ENCODE data around the gene ZSCAN21.

The ZSCAN21 gene

DNA sequence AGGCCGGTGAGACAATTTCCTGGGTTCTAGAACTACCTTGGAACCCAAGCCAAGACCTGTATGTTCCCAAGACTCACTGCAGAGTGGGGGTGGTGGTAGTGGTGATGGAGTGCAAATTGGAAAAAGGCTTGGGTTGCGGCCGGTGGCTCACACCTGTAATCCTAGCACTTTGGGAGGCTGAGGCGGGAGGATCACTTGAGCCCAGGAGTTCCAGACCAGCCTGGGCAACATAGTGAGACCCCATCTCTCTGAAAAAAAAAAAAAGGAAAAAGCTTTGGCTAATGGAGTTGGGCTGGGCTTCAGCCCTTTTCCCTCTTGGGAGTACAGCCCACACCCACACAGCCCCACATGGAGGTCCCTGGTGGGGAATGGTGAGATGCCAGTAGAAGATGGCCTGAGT is 56.0 kb downstream of the ZSCAN21 start:
- no peak overlapping the region for H3K4me3 ChIP-seq (ENCODE audit: low read length)
- DNase-seq (ENCODE audit: low read depth): no peak
- TF ChIP-seq, protein P1, sequence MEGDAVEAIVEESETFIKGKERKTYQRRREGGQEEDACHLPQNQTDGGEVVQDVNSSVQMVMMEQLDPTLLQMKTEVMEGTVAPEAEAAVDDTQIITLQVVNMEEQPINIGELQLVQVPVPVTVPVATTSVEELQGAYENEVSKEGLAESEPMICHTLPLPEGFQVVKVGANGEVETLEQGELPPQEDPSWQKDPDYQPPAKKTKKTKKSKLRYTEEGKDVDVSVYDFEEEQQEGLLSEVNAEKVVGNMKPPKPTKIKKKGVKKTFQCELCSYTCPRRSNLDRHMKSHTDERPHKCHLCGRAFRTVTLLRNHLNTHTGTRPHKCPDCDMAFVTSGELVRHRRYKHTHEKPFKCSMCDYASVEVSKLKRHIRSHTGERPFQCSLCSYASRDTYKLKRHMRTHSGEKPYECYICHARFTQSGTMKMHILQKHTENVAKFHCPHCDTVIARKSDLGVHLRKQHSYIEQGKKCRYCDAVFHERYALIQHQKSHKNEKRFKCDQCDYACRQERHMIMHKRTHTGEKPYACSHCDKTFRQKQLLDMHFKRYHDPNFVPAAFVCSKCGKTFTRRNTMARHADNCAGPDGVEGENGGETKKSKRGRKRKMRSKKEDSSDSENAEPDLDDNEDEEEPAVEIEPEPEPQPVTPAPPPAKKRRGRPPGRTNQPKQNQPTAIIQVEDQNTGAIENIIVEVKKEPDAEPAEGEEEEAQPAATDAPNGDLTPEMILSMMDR (IDR thresholded peaks at IDR 0.05; ENCODE audit: insufficient read depth, low read depth, low read length, missing control alignments): no peak

- no peak for DNase-seq (ENCODE audit: low read depth)
- TF ChIP-seq, protein P1 (IDR thresholded peaks at IDR 0.05; ENCODE audit: insufficient read depth, low read depth, low read length, missing control alignments): no peak
- H3K4me3 ChIP-seq (ENCODE audit: low read length): no peak overlapping the region
Measured at GRCh38 chr7:100106633-100107032, 57.1 kb downstream of the ZSCAN21 start.

GRCh38 chr7:100107125-100107737 is 57.7 kb downstream of the ZSCAN21 start:
- TF ChIP-seq, protein P1 (IDR thresholded peaks at IDR 0.05; ENCODE audit: insufficient read depth, low read depth, low read length, missing control alignments): no peak
- H3K4me3 ChIP-seq (ENCODE audit: low read length): no peak overlapping the region

GRCh38 chr7:100107890-100108289 is 58.3 kb downstream of the ZSCAN21 start:
- TF ChIP-seq, protein P1 (IDR thresholded peaks at IDR 0.05; ENCODE audit: insufficient read depth, low read depth, low read length, missing control alignments): no peak
- no peak overlapping the region for H3K4me3 ChIP-seq (ENCODE audit: low read length)
- DNase-seq (ENCODE audit: low read depth): no peak

More at GRCh38 chr7:100107125-100107737, 57.7 kb downstream of the ZSCAN21 start:
- no peak for DNase-seq (ENCODE audit: low read depth)

GRCh38 chr7:100109521-100110163 is 60.1 kb downstream of the ZSCAN21 start:
- TF ChIP-seq, protein P1 (IDR thresholded peaks at IDR 0.05; ENCODE audit: insufficient read depth, low read depth, low read length, missing control alignments): no peak
- DNase-seq (ENCODE audit: low read depth): no peak
- H3K4me3 ChIP-seq (ENCODE audit: low read length): no peak overlapping the region

DNA sequence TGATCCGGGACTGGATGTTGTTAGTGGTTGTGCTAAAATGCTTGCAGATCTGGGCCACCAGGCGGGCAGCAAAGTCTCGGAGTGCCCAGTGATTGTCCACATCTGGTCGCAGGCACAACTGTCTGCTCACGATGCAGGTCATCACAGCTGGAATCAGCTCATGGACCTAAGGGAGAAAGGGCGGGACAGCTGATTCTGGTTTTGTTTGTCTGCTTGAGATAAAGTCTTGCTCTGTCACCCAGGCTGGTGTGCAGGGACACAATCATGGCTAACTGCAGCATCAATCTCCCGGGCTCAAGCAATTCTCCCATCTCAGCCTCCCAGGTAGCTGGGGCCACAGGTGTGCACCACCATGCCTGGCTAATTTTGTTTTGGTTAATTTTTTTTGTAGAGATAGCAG is 61.6 kb downstream of the ZSCAN21 start:
- no peak for DNase-seq (ENCODE audit: low read depth)
- TF ChIP-seq, protein P1 (IDR thresholded peaks at IDR 0.05; ENCODE audit: insufficient read depth, low read depth, low read length, missing control alignments): no peak
- no peak overlapping the region for H3K4me3 ChIP-seq (ENCODE audit: low read length)

DNA sequence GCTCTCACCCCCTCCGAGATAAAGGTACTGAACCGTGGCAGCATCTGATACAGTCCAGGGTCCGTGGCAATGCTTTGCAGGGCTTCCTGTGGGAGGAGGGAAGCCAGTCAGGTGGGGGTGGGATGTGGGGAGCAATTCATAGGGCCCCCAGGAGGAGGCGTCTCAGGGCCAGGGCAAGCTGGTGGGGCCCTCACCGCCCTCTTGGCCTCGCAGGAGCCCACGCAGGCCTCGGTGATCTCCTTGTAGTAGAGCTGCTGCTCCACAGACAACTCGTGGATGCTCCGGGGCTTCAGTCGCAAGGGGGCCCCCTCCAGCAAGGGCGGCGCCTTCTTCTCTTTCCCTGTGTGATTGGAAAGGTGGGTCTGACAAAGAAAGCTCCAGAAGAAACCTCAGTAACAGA is 62.3 kb downstream of the ZSCAN21 start:
- no peak for DNase-seq (ENCODE audit: low read depth)
- TF ChIP-seq, protein P1 (IDR thresholded peaks at IDR 0.05; ENCODE audit: insufficient read depth, low read depth, low read length, missing control alignments): no peak
- no peak overlapping the region for H3K4me3 ChIP-seq (ENCODE audit: low read length)
